ENCODE results near the gene ARID2. TPM values are rescaled to one million over a fixed set of nuclear protein-coding genes. Genes with fewer than 3 reads are reported as not detected.

The ARID2 gene
- total and polyA plus RNA-seq, 2 of the 4 experiments (the other 2 are of a cell fraction), result 5.4 to 28.1 TPM

- BruUV-seq (replicated peaks), result no TSS peak
- intact Hi-C loops (cut with micrococcal nuclease), result no loop called here
These were observed 1.8 kb downstream of the ARID2 start for GRCh38 chr12:45731190-45731775.

More at GRCh38 chr12:45731190-45731775, 1.8 kb downstream of the ARID2 start:
- peak overlapping the region; percentile 99 for H3K9ac ChIP-seq (ENCODE audit: low read depth, low read length)
- no peak overlapping the region for H4K91ac ChIP-seq (ENCODE audit: insufficient read depth, low read depth, low read length)
- dilution Hi-C loops (cut with HindIII; ENCODE audit: low sequenced_read_pairs, unreplicated experiment) (no loop called here), in situ Hi-C loops (cut with MboI; ENCODE audit: low sequenced_read_pairs) (no loop called here)
- peaks cover 1% of the 10 kb centered on the region; the same call in 1 of the 2 replicates for H3K4me1 ChIP-seq (ENCODE audit: control insufficient read depth, insufficient read depth, low read length)
- peaks cover 2% of the 10 kb centered on the region; the same call in 1 of the 2 replicates for H3K36me3 ChIP-seq (ENCODE audit: control insufficient read depth, insufficient read depth, low read length)
- H3K79me1 ChIP-seq (ENCODE audit: low read depth in 1 of 2, low read length in 2 of 2), result peaks cover 6 to 17% of the 10 kb centered on the region in 2 experiments; a peak in 2 of 4 replicates
- no peak overlapping the region for H2BK15ac ChIP-seq (ENCODE audit: low read depth, low read length)
- H2AK5ac ChIP-seq (ENCODE audit: low read depth, low read length), result no peak overlapping the region
- H3K27ac ChIP-seq (ENCODE audit: insufficient read depth, low read length), result peak overlapping the region; percentile 99; the same call in 1 of the 2 replicates
- peak overlapping the region; percentile 77 for H2BK5ac ChIP-seq (ENCODE audit: low read depth, low read length, poor library complexity, severe bottlenecking)
- ChIA-PET CTCF (no interaction called here), POLR2A (ENCODE audit: unreplicated experiment) (no interaction called here)
- peak overlapping the region; percentile 60 for H3K23ac ChIP-seq (ENCODE audit: low read depth, low read length)
- no peak overlapping the region for H2BK20ac ChIP-seq (ENCODE audit: low read depth, low read length)
- no peaks in the 10 kb centered on the region for H4K20me1 ChIP-seq (ENCODE audit: insufficient read depth, low read length)
- H3K9me3 ChIP-seq (ENCODE audit: control insufficient read depth, insufficient read depth, low read length), result no peaks in the 10 kb centered on the region
- H4K8ac ChIP-seq (ENCODE audit: low read depth in 2 of 2, low read length in 2 of 2), result no peak overlapping the region; a peak in 1 of 4 replicates
- no peak for ATAC-seq (ENCODE audit: low read depth)
- H2AK9ac ChIP-seq (replicated peaks; ENCODE audit: low read depth, low read length, poor library complexity), result no peak overlapping the region
- no peak overlapping the region for H2BK120ac ChIP-seq (ENCODE audit: low read depth, low read length)
- TF ChIP-seq RFX5 (IDR thresholded peaks at IDR 0.05; ENCODE audit: low read depth, low read length), result no peak
- TF ChIP-seq, protein P1, sequence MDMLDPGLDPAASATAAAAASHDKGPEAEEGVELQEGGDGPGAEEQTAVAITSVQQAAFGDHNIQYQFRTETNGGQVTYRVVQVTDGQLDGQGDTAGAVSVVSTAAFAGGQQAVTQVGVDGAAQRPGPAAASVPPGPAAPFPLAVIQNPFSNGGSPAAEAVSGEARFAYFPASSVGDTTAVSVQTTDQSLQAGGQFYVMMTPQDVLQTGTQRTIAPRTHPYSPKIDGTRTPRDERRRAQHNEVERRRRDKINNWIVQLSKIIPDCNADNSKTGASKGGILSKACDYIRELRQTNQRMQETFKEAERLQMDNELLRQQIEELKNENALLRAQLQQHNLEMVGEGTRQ (IDR thresholded peaks at IDR 0.05; ENCODE audit: low read depth, low read length), result no peak
- TF ChIP-seq RAD21 (IDR thresholded peaks at IDR 0.05; ENCODE audit: low read length), result no peak
- no peak for TF ChIP-seq RCOR1 (IDR thresholded peaks at IDR 0.05; ENCODE audit: insufficient replicate concordance, low read length)
- no peak for TF ChIP-seq ELK1 (IDR thresholded peaks at IDR 0.05; ENCODE audit: borderline replicate concordance, low read depth, low read length)
- no peak for TF ChIP-seq POLR2A (IDR thresholded peaks at IDR 0.05; ENCODE audit: low read depth, low read length)
- TF ChIP-seq BHLHE40 (IDR thresholded peaks at IDR 0.05; ENCODE audit: low read depth, low read length), result no peak
- no peak for TF ChIP-seq NFE2L2 (IDR thresholded peaks at IDR 0.05; ENCODE audit: low read depth, low read length)
- TF ChIP-seq MAZ (IDR thresholded peaks at IDR 0.05; ENCODE audit: borderline replicate concordance, low read depth, low read length), result no peak
- TF ChIP-seq SMC3 (IDR thresholded peaks at IDR 0.05; ENCODE audit: low read depth, low read length), result no peak
- no peak for TF ChIP-seq MXI1 (IDR thresholded peaks at IDR 0.05; ENCODE audit: borderline replicate concordance, low read depth, low read length)
- TF ChIP-seq MAFK (IDR thresholded peaks at IDR 0.05; ENCODE audit: low read depth, low read length), result no peak
- TF ChIP-seq CTCF (conservative IDR thresholded peaks at IDR 0.05; ENCODE audit: low read depth, low read length), result no peak
- TF ChIP-seq CHD1 (IDR thresholded peaks at IDR 0.05; ENCODE audit: low read depth, low read length), result no peak
- TF ChIP-seq CEBPB (IDR thresholded peaks at IDR 0.05; ENCODE audit: low read depth, low read length), result no peak
- no peak for TF ChIP-seq FOS (IDR thresholded peaks at IDR 0.05; ENCODE audit: low read depth, low read length)
- H3K14ac ChIP-seq (replicated peaks; ENCODE audit: low read depth, low read length), result peak overlapping the region; percentile 48; the same call in 1 of the 2 replicates
- no peaks in the 10 kb centered on the region for H3K9me1 ChIP-seq (ENCODE audit: insufficient read depth, low read length)
- no peak overlapping the region for H3K4ac ChIP-seq (ENCODE audit: low read depth, low read length)
- 0 out of 2 replicates have a peak overlapping the region, but pooled peaks have one; percentile 28 for H3K18ac ChIP-seq (ENCODE audit: low read depth, low read length)
- no peaks in the 10 kb centered on the region for H3K27me3 ChIP-seq (ENCODE audit: control insufficient read depth, insufficient read depth, low read length)
- WGBS, 2 experiments (ENCODE audit: extremely low coverage in 2 of 2, insufficient read length in 1 of 2), result no CpG with 5 or more reads among the region's 4 CpGs
- DNase-seq, result peak; percentile 8
- no peak overlapping the region for H2AFZ ChIP-seq (replicated peaks; ENCODE audit: low read length, poor library complexity)
- H3K56ac ChIP-seq (ENCODE audit: extremely low read depth, insufficient read depth, low read length), result peak overlapping the region; percentile 62
- H4K5ac ChIP-seq (ENCODE audit: low read depth, low read length), result peak overlapping the region; percentile 35; the same call in 1 of the 2 replicates
- H3K4me2 ChIP-seq (ENCODE audit: low read depth, low read length), result peak overlapping the region; percentile 98
- peak overlapping the region; percentile 69 for H3K4me3 ChIP-seq (ENCODE audit: insufficient read depth, low read depth, low read length)
